ENCODE data around the gene CCDC183.

DNA sequence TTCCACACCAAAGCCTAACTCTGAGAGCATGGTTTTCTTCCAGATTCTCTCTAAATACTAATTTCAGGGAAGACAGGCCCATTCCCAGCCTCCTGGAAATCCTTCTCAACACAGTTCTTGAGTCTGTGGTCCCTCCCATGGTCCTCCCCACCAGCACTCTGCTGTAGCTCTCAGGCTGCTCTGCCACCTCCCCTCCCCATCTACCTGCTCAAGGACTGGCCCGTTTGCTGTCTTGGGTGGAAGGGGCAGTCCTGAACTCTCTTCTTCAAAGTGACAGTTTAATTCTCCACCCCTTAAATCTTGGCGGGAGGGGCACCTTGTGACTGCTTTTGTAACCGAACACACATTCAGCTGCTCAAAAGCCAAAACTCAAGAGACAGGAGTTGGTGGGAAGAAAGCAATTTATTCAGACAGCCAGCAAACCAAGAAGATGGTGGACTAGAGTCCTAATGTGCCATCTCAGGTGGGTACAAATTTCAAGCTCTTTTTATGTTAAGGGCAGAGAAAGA is 24.2 kb upstream of the CCDC183 start:
- TF ChIP-seq, protein P1, sequence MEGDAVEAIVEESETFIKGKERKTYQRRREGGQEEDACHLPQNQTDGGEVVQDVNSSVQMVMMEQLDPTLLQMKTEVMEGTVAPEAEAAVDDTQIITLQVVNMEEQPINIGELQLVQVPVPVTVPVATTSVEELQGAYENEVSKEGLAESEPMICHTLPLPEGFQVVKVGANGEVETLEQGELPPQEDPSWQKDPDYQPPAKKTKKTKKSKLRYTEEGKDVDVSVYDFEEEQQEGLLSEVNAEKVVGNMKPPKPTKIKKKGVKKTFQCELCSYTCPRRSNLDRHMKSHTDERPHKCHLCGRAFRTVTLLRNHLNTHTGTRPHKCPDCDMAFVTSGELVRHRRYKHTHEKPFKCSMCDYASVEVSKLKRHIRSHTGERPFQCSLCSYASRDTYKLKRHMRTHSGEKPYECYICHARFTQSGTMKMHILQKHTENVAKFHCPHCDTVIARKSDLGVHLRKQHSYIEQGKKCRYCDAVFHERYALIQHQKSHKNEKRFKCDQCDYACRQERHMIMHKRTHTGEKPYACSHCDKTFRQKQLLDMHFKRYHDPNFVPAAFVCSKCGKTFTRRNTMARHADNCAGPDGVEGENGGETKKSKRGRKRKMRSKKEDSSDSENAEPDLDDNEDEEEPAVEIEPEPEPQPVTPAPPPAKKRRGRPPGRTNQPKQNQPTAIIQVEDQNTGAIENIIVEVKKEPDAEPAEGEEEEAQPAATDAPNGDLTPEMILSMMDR (conservative IDR thresholded peaks at IDR 0.05; ENCODE audit: low read length): no peak
- TF ChIP-seq EZH2phosphoT487 (IDR thresholded peaks at IDR 0.05; ENCODE audit: borderline replicate concordance): no peak
